Osteoblast (primary cell): ENCODE measurements around the gene SEC14L1. TPM values are rescaled to one million over a fixed set of nuclear protein-coding genes. Genes with fewer than 3 reads are reported as not detected.

Source experiments
- DNase-seq: peaks from one replicate; pipeline ENCODE4 v3.0.0; 2011; ENCODE audit warnings: low spot score, mixed read lengths; ENCODE audit not compliant: insufficient read length; ENCODE audit errors: missing footprints
- H2AFZ ChIP-seq: 2 replicates; pipeline ENCODE4 v1.6.0; 2011; ENCODE audit warnings: mild to moderate bottlenecking, low read length
- H3K27ac ChIP-seq: 2 replicates; pipeline ENCODE4 v1.5.1; 2011; ENCODE audit warnings: mild to moderate bottlenecking, low read depth, low read length, moderate library complexity
- H3K27me3 ChIP-seq: 2 replicates; pipeline ENCODE4 v1.6.0; 2012; ENCODE audit warnings: mild to moderate bottlenecking, control low read depth, inconsistent platforms, low read length, moderate library complexity; ENCODE audit not compliant: insufficient read depth
- H3K36me3 ChIP-seq: 2 replicates; pipeline ENCODE4 v1.5.1; 2011; ENCODE audit warnings: mild to moderate bottlenecking, low read length, control low read depth, moderate library complexity; ENCODE audit not compliant: insufficient read depth
- H3K4me1 ChIP-seq: 2 replicates; pipeline ENCODE4 v1.5.1; 2011; ENCODE audit warnings: mild to moderate bottlenecking, low read length, control low read depth, moderate library complexity; ENCODE audit not compliant: insufficient read depth
- H3K4me2 ChIP-seq: 2 replicates; pipeline ENCODE4 v1.6.0; 2011; ENCODE audit warnings: mild to moderate bottlenecking, low read length; ENCODE audit not compliant: insufficient read depth
- H3K4me3 ChIP-seq: fragments of 200-600 bp; sonication (generic); 3 replicates; pipeline ENCODE4 v1.5.1; 2012; ENCODE audit warnings: mild to moderate bottlenecking, low read length, inconsistent platforms; ENCODE audit not compliant: insufficient read depth
- H3K79me2 ChIP-seq: 2 replicates; pipeline ENCODE4 v1.6.0; 2012; ENCODE audit warnings: mild to moderate bottlenecking, low read length, control low read depth, inconsistent platforms; ENCODE audit not compliant: insufficient read depth
- H3K9me3 ChIP-seq: 2 replicates; pipeline ENCODE4 v1.5.1; 2011; ENCODE audit warnings: low read depth, low read length, control low read depth
- H4K20me1 ChIP-seq: 2 replicates; pipeline ENCODE4 v1.6.0; 2012; ENCODE audit warnings: mild to moderate bottlenecking, low read length, control low read depth; ENCODE audit not compliant: insufficient read depth
- CTCF ChIP-seq: IDR thresholded peaks from 2 replicates; pipeline ENCODE4 v1.5.1; 2011; ENCODE audit warnings: mild to moderate bottlenecking, low read depth, low read length, moderate library complexity; ENCODE audit errors: extremely low read depth
- total RNA-seq: library from RNA; depleted of rRNA; stranded (reverse); fragments of >200 nt; gene quantifications from 2 replicates; pipeline ENCODE4 v1.2.3, GENCODE V29; 2012

The SEC14L1 gene
- total RNA-seq, 1 donor: 53.6 TPM

GRCh38 chr17:77214328-77214727, 73.6 kb downstream of the SEC14L1 start:
- no peak overlapping the region for H2AFZ ChIP-seq
- peaks cover 88% of the 10 kb centered on the region for H3K36me3 ChIP-seq
- no peak overlapping the region for H3K4me2 ChIP-seq
- no peaks in the 10 kb centered on the region for H3K4me1 ChIP-seq
- H4K20me1 ChIP-seq: no peaks in the 10 kb centered on the region
- no peak overlapping the region for H3K4me3 ChIP-seq
- H3K27ac ChIP-seq: no peak overlapping the region
- TF ChIP-seq CTCF: no peak
- H3K9me3 ChIP-seq: no peaks in the 10 kb centered on the region
- DNase-seq: peak; percentile 37
- no peaks in the 10 kb centered on the region for H3K27me3 ChIP-seq
- H3K79me2 ChIP-seq: peaks cover 6% of the 10 kb centered on the region

GRCh38 chr17:77214743-77215142, 74.0 kb downstream of the SEC14L1 start:
- Histone ChIP-seq H3K27ac (no peak overlapping the region), H3K4me2 (no peak overlapping the region)
- TF ChIP-seq CTCF: peak; percentile 57

GRCh38 chr17:77215281-77215680, 74.5 kb downstream of the SEC14L1 start:
- peak; percentile 3 for DNase-seq
- no peaks in the 10 kb centered on the region for H4K20me1 ChIP-seq
- H3K79me2 ChIP-seq: peaks cover 5% of the 10 kb centered on the region
- no peak overlapping the region for H3K4me3 ChIP-seq
- TF ChIP-seq CTCF: no peak
- H3K36me3 ChIP-seq: peaks cover 80% of the 10 kb centered on the region
- H2AFZ ChIP-seq: no peak overlapping the region
- H3K9me3 ChIP-seq: no peaks in the 10 kb centered on the region
- no peak overlapping the region for H3K27ac ChIP-seq
- no peaks in the 10 kb centered on the region for H3K27me3 ChIP-seq
- no peak overlapping the region for H3K4me2 ChIP-seq
- H3K4me1 ChIP-seq: no peaks in the 10 kb centered on the region

More at GRCh38 chr17:77214743-77215142, 74.0 kb downstream of the SEC14L1 start:
- H3K36me3 ChIP-seq: peaks cover 84% of the 10 kb centered on the region
- DNase-seq: peak; percentile 77
- H3K9me3 ChIP-seq: no peaks in the 10 kb centered on the region
- H3K27me3 ChIP-seq: no peaks in the 10 kb centered on the region
- no peaks in the 10 kb centered on the region for H4K20me1 ChIP-seq
- no peak overlapping the region for H2AFZ ChIP-seq
- H3K4me1 ChIP-seq: no peaks in the 10 kb centered on the region
- H3K79me2 ChIP-seq: peaks cover 6% of the 10 kb centered on the region
- H3K4me3 ChIP-seq: no peak overlapping the region

- Histone ChIP-seq H3K79me2 (no peaks in the 10 kb centered on the region), H3K4me3 (no peak overlapping the region), H3K27me3 (no peaks in the 10 kb centered on the region), H3K36me3 (peaks cover 68% of the 10 kb centered on the region), H2AFZ (no peak overlapping the region), H3K9me3 (no peaks in the 10 kb centered on the region), H3K4me2 (no peak overlapping the region), H3K4me1 (no peaks in the 10 kb centered on the region), H3K27ac (no peak overlapping the region), H4K20me1 (no peaks in the 10 kb centered on the region)
- no peak for TF ChIP-seq CTCF
- peak; percentile 64 for DNase-seq
Observed at GRCh38 chr17:77216486-77216885, 75.7 kb downstream of the SEC14L1 start.
